Neural progenitor cell (in vitro differentiated cells): ENCODE results near the gene CNOT4.

Experiments used
- CTCF ChIP-seq: fragments of 200-600 bp; sonication (generic); IDR thresholded peaks from 2 replicates; pipeline ENCODE4 v1.5.1; 2017; ENCODE audit warnings: antibody characterized with exemption, mild to moderate bottlenecking
- EZH2 ChIP-seq: fragments of 200-600 bp; sonication (generic); IDR thresholded peaks from 2 replicates; pipeline ENCODE4 v1.6.1; 2017; ENCODE audit warnings: antibody characterized with exemption, mild to moderate bottlenecking, moderate library complexity

GRCh38 chr7:135335628-135336139 is 174.2 kb downstream of the CNOT4 start:
- TF ChIP-seq CTCF (peak; percentile 87), EZH2 (no peak)
